GM23248 (cell line): ENCODE data around the gene ARHGEF12. TPM values are rescaled to one million over a fixed set of nuclear protein-coding genes. Genes with fewer than 3 reads are reported as not detected.

Experiments
- DNase-seq: peaks from one replicate; pipeline ENCODE4 v3.0.0-alpha.2; 2015
- H2AFZ ChIP-seq: fragments of 200-600 bp; sonication (generic); 2 replicates; pipeline ENCODE4 v1.6.1; 2016; ENCODE audit warnings: antibody characterized with exemption
- H3F3A ChIP-seq: fragments of 200-600 bp; sonication (generic); 2 replicates; pipeline ENCODE4 v1.6.1; 2016; ENCODE audit warnings: mild to moderate bottlenecking, antibody characterized with exemption, mixed run types; ENCODE audit not compliant: insufficient read depth
- H3K27ac ChIP-seq: fragments of 200-600 bp; sonication (generic); 2 replicates; pipeline ENCODE4 v1.5.1; 2016; ENCODE audit warnings: mild to moderate bottlenecking
- H3K27me3 ChIP-seq: fragments of 200-600 bp; sonication (generic); replicated peaks from 2 replicates; pipeline ENCODE4 v1.6.1; 2016; ENCODE audit warnings: mild to moderate bottlenecking; ENCODE audit not compliant: insufficient read depth
- H3K36me3 ChIP-seq: fragments of 200-600 bp; sonication (generic); 2 replicates; pipeline ENCODE4 v1.6.1; 2016; ENCODE audit warnings: low read depth, mild to moderate bottlenecking
- H3K4me1 ChIP-seq: fragments of 200-600 bp; sonication (generic); 2 replicates; pipeline ENCODE4 v1.6.1; 2016; ENCODE audit warnings: mild to moderate bottlenecking; ENCODE audit not compliant: insufficient read depth
- H3K4me2 ChIP-seq: fragments of 200-600 bp; sonication (generic); one replicate; pipeline ENCODE4 v1.6.1; 2016; ENCODE audit warnings: mild to moderate bottlenecking; ENCODE audit not compliant: unreplicated experiment
- H3K4me3 ChIP-seq: fragments of 200-600 bp; sonication (generic); 2 replicates; pipeline ENCODE4 v1.5.1; 2016; ENCODE audit warnings: mild to moderate bottlenecking
- H3K79me2 ChIP-seq: fragments of 200-600 bp; sonication (generic); 2 replicates; pipeline ENCODE4 v1.6.1; 2016; ENCODE audit warnings: mild to moderate bottlenecking; ENCODE audit not compliant: insufficient read depth
- H3K9ac ChIP-seq: fragments of 200-600 bp; sonication (generic); 2 replicates; pipeline ENCODE4 v1.6.1; 2016; ENCODE audit warnings: mild to moderate bottlenecking
- H3K9me2 ChIP-seq: fragments of 200-600 bp; sonication (generic); 2 replicates; pipeline ENCODE4 v1.6.1; 2016; ENCODE audit warnings: mixed run types, mild to moderate bottlenecking, moderate library complexity; ENCODE audit not compliant: insufficient read depth
- H3K9me3 ChIP-seq: fragments of 200-600 bp; sonication (generic); one replicate; pipeline ENCODE4 v1.6.1; 2017; ENCODE audit warnings: low read depth
- H4K20me1 ChIP-seq: fragments of 200-600 bp; sonication (generic); 2 replicates; pipeline ENCODE4 v1.6.0; 2016; ENCODE audit not compliant: insufficient read depth
- EZH2 ChIP-seq: fragments of 200-600 bp; sonication (generic); IDR thresholded peaks from 2 replicates; pipeline ENCODE4 v1.6.1; 2018; ENCODE audit warnings: antibody characterized with exemption, mild to moderate bottlenecking; ENCODE audit not compliant: insufficient read depth, poor library complexity, severe bottlenecking
- EZH2phosphoT487 ChIP-seq: fragments of 200-600 bp; sonication (generic); IDR thresholded peaks from 2 replicates; pipeline ENCODE4 v1.6.1; 2018; ENCODE audit warnings: antibody characterized with exemption, moderate library complexity, mild to moderate bottlenecking, low read depth; ENCODE audit not compliant: insufficient read depth
- WGBS, 2 experiments: methylation state at CpG; one replicate each; pipeline ENCODE4 v1.1.6; 2015 to 2017; ENCODE audit warnings: low lambda C conversion rate in 2 of 2, low coverage in 1 of 2; ENCODE audit errors: missing lambda C conversion rate in 2 of 2; 5-methylcytosine and 5-hydroxymethylcytosine counted together
- in situ Hi-C: fragments of 300-500 bp; cut with MboI; formaldehyde crosslinking; loops from 2 replicates; pipeline ENCODE4 v1.15.0; 2020
- polyA plus RNA-seq: library from polyadenylated mRNA; unstranded; fragments of >200 nt; fragmentation: Nextera tagmentation; extraction: Ambion mirVana; gene quantifications from 2 replicates; pipeline ENCODE4 v1.2.1, GENCODE V29; 2016
- small RNA-seq: library from RNA; depleted of rRNA; stranded (forward); fragments of <200 nt; gene quantifications from one replicate; pipeline ENCODE3, GENCODE V24; 2014; ENCODE audit warnings: low read depth, low replicate concordance
- total RNA-seq: library from RNA; depleted of rRNA; stranded (reverse); fragments of >200 nt; shearing (Covaris generic); gene quantifications from 2 replicates; pipeline ENCODE4 v1.2.3, GENCODE V29; 2014; rRNA removed

ARHGEF12 gene
- total and polyA plus RNA-seq, 2 experiments from 2014 or later, result 20.4 to 52.7 TPM

- in situ Hi-C loops, result no loop called here
- H3K36me3 ChIP-seq, result no peaks in the 10 kb centered on the region
- no peak overlapping the region for H2AFZ ChIP-seq
- no peak overlapping the region for H3K4me2 ChIP-seq
- no peaks in the 10 kb centered on the region for H3K27me3 ChIP-seq
- DNase-seq, result no peak
- H3K79me2 ChIP-seq, result no peaks in the 10 kb centered on the region
- WGBS, 2 experiments, result 52 to 65% methylated on average over 2 of the region's 2 CpGs
- H4K20me1 ChIP-seq, result no peaks in the 10 kb centered on the region
- no peak overlapping the region for H3K9ac ChIP-seq
- H3K4me1 ChIP-seq, result 0 out of 2 replicates have a peak, but pooled peaks cover 5% of the 10 kb centered on the region
- H3F3A ChIP-seq, result no peaks in the 10 kb centered on the region
- H3K9me2 ChIP-seq, result no peaks in the 10 kb centered on the region
- TF ChIP-seq EZH2phosphoT487, result no peak
- TF ChIP-seq EZH2, result no peak
- H3K9me3 ChIP-seq, result no peaks in the 10 kb centered on the region
- H3K4me3 ChIP-seq, result no peak overlapping the region
- H3K27ac ChIP-seq, result no peak overlapping the region
Observed at GRCh38 chr11:120538707-120539106, 202.5 kb downstream of the ARHGEF12 start.

Small RNA genes lying within 50 kb of the gene (small RNA-seq; reads per million reads assigned to genes)
- 253 reads per million, percentile 97 among the genes with 10 or more reads in this experiment for gene RF00100

Other genes with a start within 250 kb of the ARHGEF12 start
- 1.4 TPM in 1 of 2 replicates, not detected in the other for gene TRIM29, start 198.3 kb upstream of the ARHGEF12 start, total RNA-seq
- 0.86 and 1.1 TPM in 2 replicates for gene TRIM29, start 198.3 kb upstream of the ARHGEF12 start, polyA plus RNA-seq
- 111 and 116 TPM in 2 replicates for gene OAF, start 125.4 kb upstream of the ARHGEF12 start, total RNA-seq
- 74.6 and 80.0 TPM in 2 replicates for gene OAF, start 125.4 kb upstream of the ARHGEF12 start, polyA plus RNA-seq
- gene POU2F3, start 96.3 kb upstream of the ARHGEF12 start, total RNA-seq, result not detected in 2 replicates
- gene POU2F3, start 96.3 kb upstream of the ARHGEF12 start, polyA plus RNA-seq, result not detected in 2 replicates
- gene TLCD5, start 11.1 kb upstream of the ARHGEF12 start, total RNA-seq, result 6.8 and 11.1 TPM in 2 replicates
- gene TLCD5, start 11.1 kb upstream of the ARHGEF12 start, polyA plus RNA-seq, result 10.6 and 13.5 TPM in 2 replicates
- gene GRIK4, start 175.3 kb downstream of the ARHGEF12 start, total RNA-seq, result not detected in 2 replicates
- gene GRIK4, start 175.3 kb downstream of the ARHGEF12 start, polyA plus RNA-seq, result not detected in 2 replicates